Heart right ventricle (tissue), 16 donors: ENCODE results near the gene BCL2. TPM values are rescaled to one million over a fixed set of nuclear protein-coding genes. Genes with fewer than 3 reads are reported as not detected.
A peak's percentile ranks its signal among the peaks of the same experiment; 100 is the strongest.

ENCODE experiments used
- ATAC-seq, 8 donors: fragments of 200-7000 bp; cut with Tn5 transposase; one replicate each; pipeline ENCODE4 v1.9.1; 2020; ENCODE audit warnings: mild to moderate bottlenecking in 8 of 8, moderate library complexity in 8 of 8, moderate number of reproducible peaks in 1 of 8
- DNase-seq, 2 donors: peaks; one replicate each; pipeline ENCODE4 v3.0.0-alpha.2; 2020
- H3K27ac ChIP-seq, 10 donors: fragments of 200-600 bp; sonication (generic) in 2 of 10; one replicate each; pipeline versions ENCODE4 v1.5.0 to v1.8.0; 2020 to 2022; ENCODE audit warnings: mild to moderate bottlenecking in 3 of 10
- H3K27me3 ChIP-seq, 7 donors: fragments of 200-600 bp; one replicate each; pipeline ENCODE4 v1.8.0; 2021 to 2022; ENCODE audit warnings: mild to moderate bottlenecking in 2 of 7
- H3K36me3 ChIP-seq, 9 donors: fragments of 200-600 bp; sonication (generic) in 1 of 9; one replicate each; pipeline versions ENCODE4 v1.5.0 to v1.8.0; 2020 to 2022; ENCODE audit warnings: mild to moderate bottlenecking in 2 of 9
- H3K4me1 ChIP-seq, 9 donors: fragments of 200-600 bp; sonication (generic) in 1 of 9; one replicate each; pipeline versions ENCODE4 v1.5.0 to v1.8.0; 2020 to 2022; ENCODE audit warnings: mild to moderate bottlenecking in 4 of 9
- H3K4me3 ChIP-seq, 10 donors: fragments of 200-600 bp; sonication (generic) in 2 of 10; one replicate each; pipeline versions ENCODE4 v1.5.0 to v1.8.0; 2020 to 2022; ENCODE audit warnings: mild to moderate bottlenecking in 7 of 10, moderate library complexity in 2 of 10
- H3K9me3 ChIP-seq, 11 donors: fragments of 200-600 bp in 10 of 11; sonication (generic) in 2 of 11; one replicate each; pipeline versions ENCODE4 v1.5.0 to v1.8.0; 2013 to 2022; ENCODE audit warnings: mild to moderate bottlenecking in 2 of 11, control low read depth in 1 of 11, moderate library complexity in 1 of 11
- WGBS, 2 donors: extraction: QIAGEN DNeasy Blood & Tissue Kit; methylation state at CpG; one replicate each; pipeline ENCODE4 v1.1.7; 2013; ENCODE audit warnings: inconsistent platforms in 1 of 2; 5-methylcytosine and 5-hydroxymethylcytosine counted together
- intact Hi-C, 10 donors: fragments of 100-400 bp; cut with DNase I; formaldehyde crosslinking; loops; one replicate each; pipeline versions ENCODE4 v1.11.1 to v1.14.2; 2022
- polyA plus RNA-seq, 2 donors: library from polyadenylated mRNA; stranded (reverse); fragments of 200-250 nt; gene quantifications; one replicate each; pipeline ENCODE4 v1.2.3, GENCODE V29; 2013
- total RNA-seq, 10 donors: library from RNA; stranded (reverse); fragmentation: NEBNext Ultra II Directional in 3 of 10; extraction: Animal tissue kit (Norgen Biotek cat#: 25700) in 3 of 10; gene quantifications; one replicate each; pipeline versions ENCODE4 v1.2.1 to v1.2.4, GENCODE V29; 2021 to 2023
- TF ChIP-seq, protein P1 (sequence below), 9 donors: fragments of 200-600 bp; sonication (generic) in 2 of 9; IDR thresholded peaks; one replicate each; pipeline versions ENCODE4 v1.5.0 to v1.8.0; 2021 to 2022; ENCODE audit warnings: antibody characterized with exemption in 9 of 9, mild to moderate bottlenecking in 5 of 9, moderate library complexity in 1 of 9
- donor health status: Arrhythmogenic right ventricular cardiomyopathy.
- donor health status: ischemic (EF 13 %, LVEDD 7.1; RV severe dilation, severe dysfunction).
- donor health status: healthy with polysubstance abuse.
- donor health status: DM: no; HTN: yes; CAD: no.
- donor health status: DM: no; HTN: no; CAD: no.
- donor health status: ischemic (EF 25% LVEDD 6.9; RV normal size, moderate dysfunction).
- donor health status: ischemic (EF 25% LVEDD 5.7; RV mildly dilated, moderate dysfunction).
- donor health status: healthy.
- donor health status: DM: yes; HTN: yes; CAD: no.
- donor health status: Ischemic cardiomyopathy.
- donor health status: ischemic (EF 35%, LVEDD 5.7; RV mildly dilated, moderate dysfunction).
- donor health status: nonischemic (EF 11% LVEDD 7.7; RV severe dilation, severe dysfunction).
- donor health status: DM: yes; HTN: yes; CAD: no.
- donor health status: PGD.
- donor health status: ischemic (EF 29% LVEDD 5.4; RV normal size, mild dysfunction).
- donor health status: nonischemic (EF 23%, LVEDD 6.1; RV moderate dilation, normal function).

BCL2 gene
- total and polyA plus RNA-seq, 12 donors = 1.5 to 23.1 (median 9.6) TPM

GRCh38 chr18:63326011-63326410 is 6.4 kb upstream of the BCL2 start:
- H3K27me3 ChIP-seq = no peaks in the 10 kb centered on the region
- no peaks in the 10 kb centered on the region for H3K9me3 ChIP-seq
- no peak for DNase-seq
- 92 to 95% methylated on average over 5 of the region's 5 CpGs for WGBS, 2 donors
- H3K4me3 ChIP-seq = no peak overlapping the region
- intact Hi-C loops = loop anchor here in 2 of 10 donors (2.0 to 5.0 kb wide), 2 partner anchors 309 to 311 kb away; no protein-coding TSS in a partner anchor
- no peak overlapping the region for H3K27ac ChIP-seq
- peaks cover 0 to 23% (median 6%) of the 10 kb centered on the region in 9 donors for H3K36me3 ChIP-seq
- TF ChIP-seq, protein P1, sequence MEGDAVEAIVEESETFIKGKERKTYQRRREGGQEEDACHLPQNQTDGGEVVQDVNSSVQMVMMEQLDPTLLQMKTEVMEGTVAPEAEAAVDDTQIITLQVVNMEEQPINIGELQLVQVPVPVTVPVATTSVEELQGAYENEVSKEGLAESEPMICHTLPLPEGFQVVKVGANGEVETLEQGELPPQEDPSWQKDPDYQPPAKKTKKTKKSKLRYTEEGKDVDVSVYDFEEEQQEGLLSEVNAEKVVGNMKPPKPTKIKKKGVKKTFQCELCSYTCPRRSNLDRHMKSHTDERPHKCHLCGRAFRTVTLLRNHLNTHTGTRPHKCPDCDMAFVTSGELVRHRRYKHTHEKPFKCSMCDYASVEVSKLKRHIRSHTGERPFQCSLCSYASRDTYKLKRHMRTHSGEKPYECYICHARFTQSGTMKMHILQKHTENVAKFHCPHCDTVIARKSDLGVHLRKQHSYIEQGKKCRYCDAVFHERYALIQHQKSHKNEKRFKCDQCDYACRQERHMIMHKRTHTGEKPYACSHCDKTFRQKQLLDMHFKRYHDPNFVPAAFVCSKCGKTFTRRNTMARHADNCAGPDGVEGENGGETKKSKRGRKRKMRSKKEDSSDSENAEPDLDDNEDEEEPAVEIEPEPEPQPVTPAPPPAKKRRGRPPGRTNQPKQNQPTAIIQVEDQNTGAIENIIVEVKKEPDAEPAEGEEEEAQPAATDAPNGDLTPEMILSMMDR (IDR thresholded peaks at IDR 0.05) = no peak
- ATAC-seq = no peak
- H3K4me1 ChIP-seq = peaks cover 0 to 14% (median 7%) of the 10 kb centered on the region in 9 donors

GRCh38 chr18:63325086-63325686 is 5.6 kb upstream of the BCL2 start:
- Histone ChIP-seq H3K9me3 (no peaks in the 10 kb centered on the region), H3K27me3 (no peaks in the 10 kb centered on the region), H3K27ac (no peak overlapping the region), H3K36me3 (peaks cover 0 to 15% (median 0%) of the 10 kb centered on the region in 9 donors), H3K4me3 (no peak overlapping the region), H3K4me1 (peaks cover 0 to 18% (median 9%) of the 10 kb centered on the region in 9 donors)
- no peak for DNase-seq
- WGBS, 2 donors = 95% methylated on average over 11 of the region's 11 CpGs
- intact Hi-C loops = loop anchor here in 1 of 10 donors (5.0 kb wide), 1 partner anchor 308 kb away; no protein-coding TSS in a partner anchor
- no peak for ATAC-seq
- TF ChIP-seq, protein P1 (IDR thresholded peaks at IDR 0.05) = no peak

DNA sequence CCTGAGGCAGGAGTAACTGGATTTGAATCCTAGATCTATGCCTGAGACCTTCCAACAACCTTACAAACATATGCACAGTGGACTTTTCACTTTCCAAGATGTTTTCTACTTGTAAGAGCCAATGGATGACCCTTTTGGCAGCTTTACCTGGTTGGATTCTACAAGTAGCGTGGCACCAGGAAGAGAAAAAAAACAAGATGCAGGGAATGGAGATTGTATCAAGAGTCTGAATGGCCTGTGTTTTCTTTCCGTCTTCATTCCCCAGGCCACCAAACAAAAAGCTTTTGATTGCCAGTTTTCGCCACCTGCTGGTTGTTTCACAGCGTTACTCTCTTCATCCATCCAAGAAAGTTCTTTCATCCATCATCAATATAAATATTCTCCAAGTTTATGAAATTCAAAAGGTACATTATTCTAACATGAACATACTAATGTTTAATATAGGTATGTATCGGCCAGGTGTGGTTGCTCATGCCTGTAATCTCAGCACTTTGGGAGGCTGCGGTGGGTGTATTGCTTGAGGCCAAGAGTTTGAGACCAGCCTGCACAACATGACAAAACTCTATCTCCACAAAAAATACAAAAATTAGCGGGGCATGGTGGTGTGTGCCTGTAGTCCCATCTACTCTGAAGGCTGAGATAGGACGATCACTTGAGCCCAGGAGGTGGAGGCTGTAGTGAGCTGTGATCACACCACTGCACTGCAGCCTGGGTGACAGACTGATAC is 3.5 kb upstream of the BCL2 start:
- H3K27ac ChIP-seq = peak overlapping the region in 5 of 10 donors; percentile 41 to 56 (median 49)
- 24 to 29% methylated on average over 8 of the region's 8 CpGs for WGBS, 2 donors
- peaks cover 0 to 6% (median 0%) of the 10 kb centered on the region in 7 donors for H3K27me3 ChIP-seq
- TF ChIP-seq, protein P1 (IDR thresholded peaks at IDR 0.05) = peak; percentile 56 to 88 (median 79)
- ATAC-seq (peak in 5 of 8 donors; percentile 24 to 56 (median 25)), DNase-seq (peak in 1 of 2 donors; percentile 74)
- H3K4me1 ChIP-seq = peaks cover 0 to 29% (median 14%) of the 10 kb centered on the region in 9 donors
- intact Hi-C loops = loop anchor here (1.0 to 5.0 kb wide), 12 partner anchors 190 to 307 kb away; no protein-coding TSS in a partner anchor
- H3K4me3 ChIP-seq = no peak overlapping the region
- no peaks in the 10 kb centered on the region for H3K36me3 ChIP-seq
- H3K9me3 ChIP-seq = no peaks in the 10 kb centered on the region

DNA sequence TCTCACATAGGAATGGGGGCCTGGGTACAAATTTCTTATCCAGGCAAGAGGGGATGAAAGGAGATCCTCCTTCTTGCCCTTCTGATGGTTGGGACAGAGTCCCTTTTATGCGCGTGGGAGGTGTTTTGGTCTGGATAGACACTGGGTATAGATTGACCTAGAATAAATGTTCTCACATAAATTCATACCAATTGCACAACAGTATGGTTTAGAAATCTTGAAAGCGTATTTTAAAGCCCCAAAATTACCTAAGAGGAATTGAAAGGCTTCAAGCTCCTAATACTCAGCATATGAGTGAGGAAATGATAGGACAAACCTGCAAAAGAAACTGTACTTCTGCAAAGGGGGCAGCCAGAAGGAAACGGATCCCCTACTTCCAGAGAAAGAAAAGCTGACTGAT is 2.6 kb upstream of the BCL2 start:
- intact Hi-C loops = loop anchor here (2.0 to 5.0 kb wide), 9 partner anchors 189 to 305 kb away; no protein-coding TSS in a partner anchor
- no peaks in the 10 kb centered on the region for H3K36me3 ChIP-seq
- 82 to 89% methylated on average over 4 of the region's 4 CpGs for whole genome bisulfite sequencing, 2 donors
- no peak overlapping the region for H3K4me3 ChIP-seq
- ATAC-seq = no peak
- peak overlapping the region in 6 of 10 donors; percentile 28 to 56 (median 46) for H3K27ac ChIP-seq
- H3K9me3 ChIP-seq = no peaks in the 10 kb centered on the region
- peaks cover 0 to 38% (median 19%) of the 10 kb centered on the region in 9 donors for H3K4me1 ChIP-seq
- peaks cover 0 to 8% (median 0%) of the 10 kb centered on the region in 7 donors for H3K27me3 ChIP-seq
- DNase-seq = no peak
- TF ChIP-seq, protein P1 (IDR thresholded peaks at IDR 0.05) = no peak
